Testis (tissue), 2 donors: Measurements from ENCODE around the gene ZNF778.

Experiments
- CTCF ChIP-seq, 3 experiments: fragments of 450-650 bp in 2 of 3; fragments of 200-600 bp in 1 of 3; sonication (generic) in 1 of 3; IDR thresholded peaks; one replicate each; pipeline ENCODE4 v1.5.1; 2016 to 2019; ENCODE audit warnings: antibody characterized with exemption in 3 of 3, mild to moderate bottlenecking in 2 of 3, moderate library complexity in 1 of 3
- POLR2A ChIP-seq: fragments of 450-650 bp; IDR thresholded peaks from one replicate; pipeline ENCODE4 v1.6.1; 2017; ENCODE audit warnings: antibody characterized with exemption, mild to moderate bottlenecking, moderate library complexity

GRCh38 chr16:89277049-89277448 is 59.5 kb downstream of the ZNF778 start:
- TF ChIP-seq CTCF (IDR thresholded peaks at IDR 0.05) (no peak), POLR2A (no peak)
